IPS-18a (cell line): ENCODE results near the gene USP47.

Experiments
- H3K27ac ChIP-seq: one replicate; pipeline ENCODE4 v1.5.1; 2013; ENCODE audit warnings: low read length
- H3K27me3 ChIP-seq: one replicate; pipeline ENCODE4 v1.6.1; 2013; ENCODE audit warnings: mild to moderate bottlenecking, low read length; ENCODE audit not compliant: control insufficient read depth, insufficient read depth
- H3K36me3 ChIP-seq: one replicate; pipeline ENCODE4 v1.6.1; 2013; ENCODE audit warnings: low read depth, low read length; ENCODE audit not compliant: control insufficient read depth
- H3K4me1 ChIP-seq: one replicate; pipeline ENCODE4 v1.6.1; 2013; ENCODE audit warnings: low read depth, low read length; ENCODE audit not compliant: control insufficient read depth
- H3K4me3 ChIP-seq: one replicate; pipeline ENCODE4 v1.5.1; 2013; ENCODE audit warnings: low read length
- H3K9ac ChIP-seq: one replicate; pipeline ENCODE4 v1.6.1; 2013; ENCODE audit warnings: mild to moderate bottlenecking, low read length, moderate library complexity
- H3K9me3 ChIP-seq: one replicate; pipeline ENCODE4 v1.6.1; 2013; ENCODE audit warnings: low read depth, low read length; ENCODE audit not compliant: control insufficient read depth

The USP47 gene

GRCh38 chr11:11980841-11981308 lies 139.1 kb downstream of the USP47 start:
- H3K27ac ChIP-seq: no peak overlapping the region
- H3K27me3 ChIP-seq: no peaks in the 10 kb centered on the region
- peaks cover 11% of the 10 kb centered on the region for H3K4me1 ChIP-seq
- H3K36me3 ChIP-seq: no peaks in the 10 kb centered on the region
- no peak overlapping the region for H3K4me3 ChIP-seq
- no peaks in the 10 kb centered on the region for H3K9me3 ChIP-seq
- H3K9ac ChIP-seq: no peak overlapping the region

DNA sequence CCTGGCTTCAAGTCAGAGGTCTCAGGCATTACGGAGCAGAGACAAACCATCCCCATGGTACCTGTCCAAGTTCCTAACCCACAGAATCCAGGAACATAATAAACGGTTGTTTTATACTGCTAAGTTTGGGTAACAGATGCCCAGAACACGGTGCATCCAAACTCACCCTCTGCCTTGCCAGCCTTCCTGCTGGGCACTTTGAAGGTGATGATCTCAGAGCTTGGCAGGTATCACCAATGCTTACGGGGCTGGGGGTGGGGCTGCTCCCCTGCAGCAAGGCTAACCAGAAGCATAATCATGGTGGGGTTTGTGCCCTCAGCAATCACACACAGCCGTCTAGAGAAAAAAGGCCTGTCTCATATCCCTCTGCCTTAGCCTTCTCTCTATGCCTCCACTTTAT lies 139.6 kb downstream of the USP47 start:
- Histone ChIP-seq H3K27me3 (no peaks in the 10 kb centered on the region), H3K9me3 (no peaks in the 10 kb centered on the region), H3K9ac (no peak overlapping the region), H3K4me3 (no peak overlapping the region), H3K36me3 (no peaks in the 10 kb centered on the region), H3K4me1 (peaks cover 11% of the 10 kb centered on the region), H3K27ac (no peak overlapping the region)

GRCh38 chr11:11981840-11982239 lies 140.1 kb downstream of the USP47 start:
- no peaks in the 10 kb centered on the region for H3K27me3 ChIP-seq
- no peak overlapping the region for H3K4me3 ChIP-seq
- H3K9me3 ChIP-seq: no peaks in the 10 kb centered on the region
- H3K9ac ChIP-seq: no peak overlapping the region
- no peaks in the 10 kb centered on the region for H3K36me3 ChIP-seq
- no peak overlapping the region for H3K27ac ChIP-seq
- H3K4me1 ChIP-seq: peaks cover 8% of the 10 kb centered on the region

DNA sequence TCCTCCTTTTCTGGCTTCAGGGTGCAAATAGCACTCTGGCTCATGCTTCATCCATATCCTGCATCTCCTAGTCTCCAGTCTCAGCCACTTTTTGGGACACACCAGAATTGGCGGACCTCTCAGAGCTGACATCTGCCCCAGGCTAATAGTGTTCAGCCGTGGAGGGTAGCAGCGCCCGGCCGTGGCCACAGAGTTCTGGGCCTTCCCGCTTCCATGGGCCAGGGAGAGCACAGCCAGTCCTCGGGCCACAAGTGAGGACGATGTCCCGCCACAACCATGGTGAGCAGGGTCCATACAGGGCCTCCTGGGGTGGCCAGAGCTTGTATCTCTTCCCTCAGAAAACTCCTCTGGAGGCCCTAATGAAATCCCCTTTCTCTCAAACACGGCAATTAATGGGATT lies 140.7 kb downstream of the USP47 start:
- Histone ChIP-seq H3K9ac (no peak overlapping the region), H3K4me1 (peaks cover 2% of the 10 kb centered on the region), H3K27me3 (no peaks in the 10 kb centered on the region), H3K9me3 (no peaks in the 10 kb centered on the region), H3K36me3 (no peaks in the 10 kb centered on the region), H3K27ac (no peak overlapping the region), H3K4me3 (no peak overlapping the region)

DNA sequence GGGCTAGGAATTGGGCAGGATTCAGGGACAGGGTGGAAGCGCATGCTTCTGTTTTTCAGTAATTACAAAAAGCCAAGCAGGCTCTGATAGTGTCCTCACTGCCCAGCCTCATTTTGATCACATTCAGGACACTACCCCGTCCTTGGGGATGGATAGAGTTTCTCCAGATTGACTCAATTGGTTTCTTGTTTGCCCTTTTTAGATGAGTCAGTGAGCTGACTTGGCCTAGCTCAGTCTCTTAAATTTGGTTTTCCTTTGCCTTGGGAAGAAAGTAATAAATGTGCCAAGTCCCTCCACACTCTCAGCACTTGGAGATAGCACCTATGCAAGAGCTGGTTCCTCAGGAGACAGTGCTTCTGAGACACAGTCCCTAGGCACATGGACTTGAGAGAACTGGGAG lies 141.2 kb downstream of the USP47 start:
- H3K36me3 ChIP-seq: no peaks in the 10 kb centered on the region
- no peak overlapping the region for H3K9ac ChIP-seq
- H3K4me3 ChIP-seq: no peak overlapping the region
- H3K9me3 ChIP-seq: no peaks in the 10 kb centered on the region
- no peak overlapping the region for H3K27ac ChIP-seq
- no peaks in the 10 kb centered on the region for H3K4me1 ChIP-seq
- H3K27me3 ChIP-seq: no peaks in the 10 kb centered on the region

DNA sequence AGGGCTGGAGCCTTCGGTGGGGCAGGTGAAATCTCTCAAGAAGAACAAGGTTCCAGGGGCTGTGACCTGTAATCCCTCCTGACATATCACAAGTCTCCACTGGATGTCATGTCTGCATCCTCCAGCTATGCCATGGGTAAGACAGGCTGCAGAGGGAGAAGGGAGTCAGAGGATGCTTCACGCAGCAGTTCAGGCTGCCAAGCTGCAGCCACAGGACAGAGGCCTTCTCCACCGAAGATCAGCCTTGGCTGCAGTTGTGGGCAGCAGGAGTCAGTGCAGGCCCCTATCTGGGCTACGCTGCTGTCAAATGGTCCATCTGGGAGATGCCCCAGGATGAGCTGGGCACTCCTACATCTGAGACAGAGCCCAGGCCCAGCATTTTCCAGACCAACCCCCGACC lies 141.7 kb downstream of the USP47 start:
- Histone ChIP-seq H3K9me3 (no peaks in the 10 kb centered on the region), H3K9ac (no peak overlapping the region), H3K4me1 (no peaks in the 10 kb centered on the region), H3K36me3 (no peaks in the 10 kb centered on the region), H3K27ac (no peak overlapping the region), H3K4me3 (no peak overlapping the region), H3K27me3 (no peaks in the 10 kb centered on the region)

DNA sequence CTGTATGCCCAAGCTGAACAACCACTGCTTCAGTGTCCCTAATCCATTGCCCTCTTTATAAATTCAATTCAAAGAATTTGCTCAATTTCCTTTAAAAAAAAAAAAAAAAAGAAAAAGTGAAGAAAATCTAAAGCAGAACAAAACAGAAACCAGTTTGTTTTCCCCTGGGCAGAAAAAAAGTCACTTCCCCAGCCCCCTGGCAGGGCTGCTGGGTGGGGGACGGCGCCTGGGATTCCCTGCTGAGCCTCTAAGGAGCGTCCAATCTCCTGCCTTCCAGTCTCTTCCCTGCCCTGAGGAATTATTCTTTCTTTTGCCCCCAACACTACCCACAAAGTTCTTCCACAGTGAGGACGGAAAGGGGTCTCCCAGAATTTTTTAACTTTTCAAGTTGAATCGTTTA lies 142.8 kb downstream of the USP47 start:
- no peaks in the 10 kb centered on the region for H3K36me3 ChIP-seq
- H3K9me3 ChIP-seq: no peaks in the 10 kb centered on the region
- H3K27me3 ChIP-seq: no peaks in the 10 kb centered on the region
- H3K4me3 ChIP-seq: no peak overlapping the region
- H3K4me1 ChIP-seq: no peaks in the 10 kb centered on the region
- no peak overlapping the region for H3K9ac ChIP-seq
- no peak overlapping the region for H3K27ac ChIP-seq

- Histone ChIP-seq H3K4me1 (no peaks in the 10 kb centered on the region), H3K9me3 (no peaks in the 10 kb centered on the region), H3K9ac (no peak overlapping the region), H3K27me3 (no peaks in the 10 kb centered on the region), H3K36me3 (no peaks in the 10 kb centered on the region), H3K4me3 (no peak overlapping the region), H3K27ac (no peak overlapping the region)
Observed at GRCh38 chr11:11985016-11985715, 143.4 kb downstream of the USP47 start.

- Histone ChIP-seq H3K4me3 (no peak overlapping the region), H3K9me3 (no peaks in the 10 kb centered on the region), H3K36me3 (no peaks in the 10 kb centered on the region), H3K9ac (no peak overlapping the region), H3K27me3 (no peaks in the 10 kb centered on the region), H3K4me1 (no peaks in the 10 kb centered on the region), H3K27ac (no peak overlapping the region)
Observed at GRCh38 chr11:11985954-11986949, 144.5 kb downstream of the USP47 start.

- Histone ChIP-seq H3K36me3 (no peaks in the 10 kb centered on the region), H3K9me3 (no peaks in the 10 kb centered on the region), H3K27ac (no peak overlapping the region), H3K9ac (no peak overlapping the region), H3K4me1 (no peaks in the 10 kb centered on the region), H3K4me3 (no peak overlapping the region), H3K27me3 (no peaks in the 10 kb centered on the region)
Observed at GRCh38 chr11:11987503-11988022, 145.8 kb downstream of the USP47 start.

GRCh38 chr11:11988099-11988651 lies 146.4 kb downstream of the USP47 start:
- Histone ChIP-seq H3K4me1 (no peaks in the 10 kb centered on the region), H3K9me3 (no peaks in the 10 kb centered on the region), H3K36me3 (no peaks in the 10 kb centered on the region), H3K27me3 (no peaks in the 10 kb centered on the region), H3K27ac (no peak overlapping the region), H3K4me3 (no peak overlapping the region), H3K9ac (no peak overlapping the region)
